ENCODE measurements around the gene CLEC14A.

CLEC14A gene

DNA sequence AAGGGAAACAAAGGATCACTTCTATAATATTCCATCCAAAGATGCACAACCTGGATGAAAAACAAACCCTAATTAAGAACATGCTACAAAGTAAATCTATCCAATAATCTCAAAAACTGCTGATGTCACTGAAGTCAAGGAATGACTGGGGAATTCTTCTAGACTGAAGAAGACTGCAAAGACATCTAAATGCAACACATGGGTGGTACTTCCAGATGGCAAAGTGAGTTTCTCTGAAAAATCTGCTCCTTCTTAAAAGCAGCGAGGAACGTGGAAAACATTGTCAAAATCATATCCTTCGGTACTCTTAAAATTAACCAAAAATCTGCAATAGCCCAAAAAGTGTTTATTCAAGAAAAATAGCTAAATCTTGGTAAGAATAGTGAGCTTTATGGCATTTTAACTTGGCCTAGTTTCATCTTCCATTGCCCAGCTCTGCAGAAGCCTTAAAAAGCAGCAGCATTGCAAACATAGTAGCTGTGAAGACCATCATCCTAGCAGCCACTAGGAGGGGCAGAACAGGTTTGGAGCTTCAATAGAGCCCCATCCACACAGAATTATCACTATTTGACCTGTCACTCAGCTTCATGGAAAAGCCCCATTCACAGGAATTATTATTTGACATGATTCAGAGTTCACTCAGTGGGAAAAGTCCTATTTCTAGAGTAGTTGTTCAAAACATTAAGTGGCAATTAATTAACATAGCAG is 7.4 kb downstream of the CLEC14A start:
- no peak for DNase-seq

DNA sequence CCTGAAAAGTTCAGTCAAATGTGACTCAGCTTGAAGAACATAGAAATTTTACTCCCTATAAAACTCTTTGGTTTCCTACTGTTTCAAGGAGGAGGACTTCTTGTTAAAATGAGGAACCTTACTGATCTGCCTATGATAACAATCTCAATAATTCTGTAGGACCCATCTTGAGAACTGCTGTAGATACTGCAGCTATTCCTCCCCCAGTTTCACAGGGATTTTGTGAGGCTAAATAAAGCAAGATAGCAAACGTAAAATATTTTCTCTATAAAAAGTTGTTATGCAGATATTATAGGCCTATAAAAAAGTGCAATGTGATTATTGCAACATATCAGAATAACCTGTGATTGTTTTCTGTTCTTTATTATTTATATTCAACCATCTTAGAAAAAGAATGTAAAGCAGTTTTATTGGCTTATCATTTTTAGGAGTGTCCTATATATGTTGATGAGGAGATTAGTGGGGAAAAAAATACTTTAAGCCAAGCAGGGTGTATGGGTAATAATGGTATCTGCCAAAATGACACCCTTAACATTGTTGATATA is 12.1 kb downstream of the CLEC14A start:
- no peak for DNase-seq

DNA sequence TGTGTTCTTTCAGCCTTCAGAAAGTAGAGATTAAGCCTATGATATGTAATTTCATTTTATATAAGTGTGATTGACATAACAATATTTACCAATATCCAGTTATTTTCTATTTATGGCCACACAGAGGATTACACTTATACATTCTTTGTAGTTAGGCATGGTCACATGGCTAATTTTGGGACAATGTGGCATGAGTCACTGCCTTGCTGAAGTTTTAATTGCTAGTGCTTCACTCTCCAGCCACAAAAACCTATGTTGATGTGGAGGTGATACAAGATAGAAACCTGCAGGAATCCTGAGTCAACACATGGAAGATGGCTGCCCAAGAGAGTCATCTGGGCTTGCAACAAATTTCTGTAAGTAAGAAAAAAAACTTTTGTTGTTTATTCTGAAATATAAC is 17.0 kb downstream of the CLEC14A start:
- no peak for DNase-seq

DNA sequence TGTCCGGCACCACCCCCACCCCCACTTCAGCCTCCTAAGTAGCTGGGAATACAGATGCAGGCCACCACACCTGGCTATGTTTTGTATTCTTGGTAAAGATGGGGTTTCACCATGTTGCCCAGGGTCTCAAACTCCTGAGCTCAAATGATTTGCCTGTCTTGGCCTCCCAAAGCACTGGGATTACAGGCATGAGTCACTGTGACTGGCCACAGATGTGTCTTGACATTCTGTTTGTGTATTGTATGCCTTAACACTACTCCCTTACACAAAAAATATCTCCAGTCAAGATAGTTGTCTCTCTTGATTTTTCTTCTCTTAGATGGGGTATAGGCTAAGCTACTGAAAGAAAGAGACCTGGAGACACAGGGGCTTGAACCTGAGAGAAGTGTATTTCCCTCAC is 17.6 kb downstream of the CLEC14A start:
- no peak for DNase-seq

DNA sequence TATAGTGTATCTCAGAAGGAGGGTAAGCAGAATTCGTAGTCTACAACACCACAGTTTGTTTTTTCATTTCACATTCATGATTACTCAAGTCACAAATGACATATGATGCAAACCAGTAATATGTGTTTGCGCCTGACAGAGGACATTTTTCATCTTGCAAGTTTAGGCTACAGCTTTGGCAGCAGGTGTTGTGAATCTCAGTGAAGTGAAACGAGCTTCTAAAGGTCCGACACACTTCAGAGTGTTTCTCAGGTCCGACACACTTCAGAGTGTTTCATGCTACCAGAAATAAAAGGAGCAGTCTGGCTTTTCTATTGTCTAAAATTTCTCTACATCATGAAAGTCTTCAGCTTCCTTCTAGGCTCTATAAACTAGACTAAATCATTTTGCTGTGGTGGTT is 22.7 kb downstream of the CLEC14A start:
- no peak for DNase-seq

DNA sequence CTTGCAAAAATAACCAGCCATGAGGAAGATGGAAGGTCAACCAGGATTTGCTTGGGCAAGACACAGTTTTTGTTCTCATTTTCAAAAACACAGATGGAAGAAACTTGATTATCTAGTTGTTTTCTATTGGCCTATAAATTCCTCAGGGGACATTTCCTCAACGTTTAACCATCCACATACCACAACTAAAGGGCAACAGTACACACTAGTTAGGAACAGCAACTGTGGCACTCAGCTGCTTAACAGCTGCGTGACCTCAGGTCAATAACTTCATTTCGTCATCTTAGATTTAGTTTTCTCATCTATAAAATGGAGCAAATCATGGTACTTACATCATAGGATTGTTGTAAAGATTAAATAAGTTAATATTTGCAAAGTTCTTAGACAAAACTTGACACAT is 29.5 kb downstream of the CLEC14A start:
- no peak for DNase-seq

DNA sequence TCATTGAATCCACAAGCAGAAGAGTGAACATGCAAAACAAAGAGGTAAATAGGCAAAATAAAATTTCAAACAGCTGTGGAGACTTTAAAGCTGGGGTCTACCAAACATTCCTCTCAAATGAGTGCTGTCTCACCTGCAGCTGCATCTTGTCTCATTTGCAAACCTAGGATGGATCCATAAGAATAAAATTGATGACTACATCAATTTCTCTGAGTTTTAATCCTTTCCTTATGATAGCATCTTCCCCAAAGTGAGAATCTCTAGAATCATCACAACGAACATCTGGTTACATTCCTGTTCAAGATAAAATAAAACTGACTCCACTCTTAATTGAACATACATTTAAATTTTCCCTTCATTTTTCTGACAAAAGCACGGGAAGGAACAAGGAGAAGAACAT is 29.9 kb downstream of the CLEC14A start:
- DNase-seq, result no peak

DNA sequence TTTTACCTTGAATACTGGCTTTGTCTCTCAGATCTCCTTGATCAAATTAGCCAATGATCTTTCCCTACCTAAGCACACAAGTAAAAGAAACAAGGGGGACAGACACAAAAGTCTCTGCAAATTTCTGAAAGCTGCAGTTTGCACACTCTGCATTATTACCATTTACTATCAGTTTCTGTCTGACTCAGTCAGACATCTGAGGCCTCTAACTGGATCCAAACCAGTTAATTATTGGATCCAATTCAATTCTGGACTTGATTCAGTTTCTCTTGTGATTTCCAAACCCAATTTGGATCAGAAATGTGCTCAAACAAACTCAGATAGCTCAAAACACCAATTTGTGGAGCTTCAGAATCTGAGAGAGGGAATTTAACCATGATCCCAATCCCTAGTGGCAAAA is 31.6 kb downstream of the CLEC14A start:
- no peak for DNase-seq

DNA sequence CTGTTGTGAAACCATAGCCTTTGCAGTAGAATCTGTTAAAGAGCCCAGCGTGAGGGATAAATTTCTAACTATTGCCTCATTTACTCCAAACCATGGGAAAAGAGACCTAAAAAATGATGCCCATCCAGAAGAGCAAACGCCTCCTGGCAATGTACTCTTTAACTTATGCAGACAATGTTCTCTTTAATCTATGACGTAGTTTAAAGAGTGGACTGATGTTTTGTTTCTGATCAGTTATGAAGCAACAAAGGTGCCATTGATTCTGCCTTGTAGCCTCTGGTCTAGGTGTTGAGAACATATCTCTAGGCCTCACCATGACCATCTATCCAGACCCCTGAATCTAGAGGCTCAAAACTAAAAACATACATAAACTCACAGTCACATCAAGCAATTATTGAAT is 34.8 kb downstream of the CLEC14A start:
- DNase-seq, result no peak

DNA sequence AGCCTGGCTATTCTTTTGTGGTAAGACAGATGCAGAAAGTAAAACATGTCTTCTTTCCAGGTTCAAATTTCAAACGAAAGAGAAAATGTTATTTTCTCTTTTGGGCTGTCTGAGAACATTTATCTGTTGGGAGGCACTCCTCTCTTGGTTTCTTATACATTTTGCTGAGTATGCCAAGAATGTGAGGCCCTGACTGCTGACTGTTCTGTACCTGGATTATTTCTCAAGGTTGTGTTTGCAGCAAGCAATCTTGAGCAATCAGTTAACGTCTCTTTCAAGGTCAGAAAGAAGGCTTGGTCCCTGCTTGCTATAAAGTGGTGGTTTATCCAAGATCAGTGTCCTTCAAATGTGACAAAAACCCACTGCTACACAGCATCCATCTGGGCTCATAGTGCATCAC is 38.3 kb downstream of the CLEC14A start:
- DNase-seq, result no peak

DNA sequence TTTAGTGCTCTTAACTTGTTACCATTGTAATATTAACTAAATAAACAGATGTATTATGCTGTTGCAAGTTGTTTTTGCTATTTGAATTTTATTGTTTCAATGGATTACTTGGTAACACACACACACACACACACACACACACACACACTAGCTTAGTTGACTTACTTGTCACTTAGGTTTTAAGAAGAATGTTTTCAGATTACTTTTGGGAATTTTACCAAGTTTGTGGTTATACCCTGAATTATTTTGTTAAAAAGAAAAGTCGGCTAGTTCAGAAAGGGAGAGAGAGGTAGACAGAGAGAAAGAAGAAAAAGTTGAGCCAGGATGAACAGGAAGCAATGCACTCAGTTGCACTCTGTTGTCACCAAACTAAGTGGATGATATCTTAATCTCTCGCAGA is 42.9 kb downstream of the CLEC14A start:
- no peak for DNase-seq

DNA sequence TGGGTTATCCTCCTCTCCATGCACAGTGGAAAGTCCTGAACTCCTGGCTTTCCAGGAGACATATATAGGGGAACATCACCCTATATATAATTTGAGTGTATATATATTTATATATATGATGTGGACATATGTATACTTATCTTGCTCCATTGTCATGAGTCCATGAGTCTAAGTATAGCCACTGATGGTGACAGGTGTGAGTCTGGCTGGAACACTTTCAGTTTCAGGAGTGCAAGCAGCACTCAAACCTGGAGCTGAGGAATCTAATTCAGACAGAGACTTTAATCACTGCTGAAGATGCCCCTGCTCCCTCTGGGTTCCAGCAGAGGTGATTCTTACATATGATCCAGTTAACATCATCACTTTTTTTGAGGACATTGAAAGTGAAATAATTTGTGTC is 43.8 kb downstream of the CLEC14A start:
- no peak for DNase-seq

DNA sequence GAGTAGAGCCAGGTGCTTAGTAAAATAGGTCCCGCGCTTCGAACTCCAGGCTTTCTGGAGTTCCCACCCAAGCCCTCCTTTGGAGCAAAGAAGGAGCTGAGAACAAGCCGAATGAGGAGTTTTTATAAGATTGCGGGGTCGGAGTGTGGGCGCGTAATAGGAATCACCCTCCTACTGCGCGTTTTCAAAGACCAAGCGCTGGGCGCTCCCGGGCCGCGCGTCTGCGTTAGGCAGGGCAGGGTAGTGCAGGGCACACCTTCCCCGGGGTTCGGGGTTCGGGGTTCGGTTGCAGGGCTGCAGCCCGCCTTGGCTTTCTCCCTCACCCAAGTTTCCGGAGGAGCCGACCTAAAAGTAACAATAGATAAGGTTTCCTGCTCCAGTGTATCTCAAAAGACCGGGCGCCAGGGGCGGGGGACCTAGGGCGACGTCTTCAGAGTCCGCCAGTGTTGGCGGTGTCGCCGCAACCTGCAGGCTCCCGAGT is 44.6 kb downstream of the CLEC14A start:
- no peak for DNase-seq

DNA sequence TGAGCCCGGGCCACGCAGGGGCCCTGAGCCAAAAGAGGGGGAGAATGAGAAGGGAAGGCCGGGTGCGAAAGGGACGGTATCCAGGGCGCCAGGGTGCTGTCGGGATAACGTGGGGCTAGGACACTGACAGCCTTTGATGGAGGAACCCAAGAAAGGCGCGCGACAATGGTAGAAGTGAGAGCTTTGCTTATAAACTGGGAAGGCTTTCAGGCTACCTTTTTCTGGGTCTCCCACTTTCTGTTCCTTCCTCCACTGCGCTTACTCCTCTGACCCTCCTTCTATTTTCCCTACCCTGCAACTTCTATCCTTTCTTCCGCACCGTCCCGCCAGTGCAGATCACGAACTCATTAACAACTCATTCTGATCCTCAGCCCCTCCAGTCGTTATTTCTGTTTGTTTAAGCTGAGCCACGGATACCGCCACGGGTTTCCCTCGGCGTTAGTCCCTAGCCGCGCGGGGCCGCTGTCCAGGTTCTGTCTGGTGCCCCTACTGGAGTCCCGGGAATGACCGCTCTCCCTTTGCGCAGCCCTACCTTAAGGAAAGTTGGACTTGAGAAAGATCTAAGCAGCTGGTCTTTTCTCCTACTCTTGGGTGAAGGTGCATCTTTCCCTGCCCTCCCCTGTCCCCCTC is 45.2 kb downstream of the CLEC14A start:
- DNase-seq, result no peak

DNA sequence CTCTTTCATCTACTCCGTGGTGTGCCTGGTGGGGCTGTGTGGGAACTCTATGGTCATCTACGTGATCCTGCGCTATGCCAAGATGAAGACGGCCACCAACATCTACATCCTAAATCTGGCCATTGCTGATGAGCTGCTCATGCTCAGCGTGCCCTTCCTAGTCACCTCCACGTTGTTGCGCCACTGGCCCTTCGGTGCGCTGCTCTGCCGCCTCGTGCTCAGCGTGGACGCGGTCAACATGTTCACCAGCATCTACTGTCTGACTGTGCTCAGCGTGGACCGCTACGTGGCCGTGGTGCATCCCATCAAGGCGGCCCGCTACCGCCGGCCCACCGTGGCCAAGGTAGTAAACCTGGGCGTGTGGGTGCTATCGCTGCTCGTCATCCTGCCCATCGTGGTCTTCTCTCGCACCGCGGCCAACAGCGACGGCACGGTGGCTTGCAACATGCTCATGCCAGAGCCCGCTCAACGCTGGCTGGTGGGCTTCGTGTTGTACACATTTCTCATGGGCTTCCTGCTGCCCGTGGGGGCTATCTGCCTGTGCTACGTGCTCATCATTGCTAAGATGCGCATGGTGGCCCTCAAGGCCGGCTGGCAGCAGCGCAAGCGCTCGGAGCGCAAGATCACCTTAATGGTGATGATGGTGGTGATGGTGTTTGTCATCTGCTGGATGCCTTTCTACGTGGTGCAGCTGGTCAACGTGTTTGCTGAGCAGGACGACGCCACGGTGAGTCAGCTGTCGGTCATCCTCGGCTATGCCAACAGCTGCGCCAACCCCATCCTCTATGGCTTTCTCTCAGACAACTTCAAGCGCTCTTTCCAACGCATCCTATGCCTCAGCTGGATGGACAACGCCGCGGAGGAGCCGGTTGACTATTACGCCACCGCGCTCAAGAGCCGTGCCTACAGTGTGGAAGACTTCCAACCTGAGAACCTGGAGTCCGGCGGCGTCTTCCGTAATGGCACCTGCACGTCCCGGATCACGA is 46.0 kb downstream of the CLEC14A start:
- DNase-seq, result no peak

DNA sequence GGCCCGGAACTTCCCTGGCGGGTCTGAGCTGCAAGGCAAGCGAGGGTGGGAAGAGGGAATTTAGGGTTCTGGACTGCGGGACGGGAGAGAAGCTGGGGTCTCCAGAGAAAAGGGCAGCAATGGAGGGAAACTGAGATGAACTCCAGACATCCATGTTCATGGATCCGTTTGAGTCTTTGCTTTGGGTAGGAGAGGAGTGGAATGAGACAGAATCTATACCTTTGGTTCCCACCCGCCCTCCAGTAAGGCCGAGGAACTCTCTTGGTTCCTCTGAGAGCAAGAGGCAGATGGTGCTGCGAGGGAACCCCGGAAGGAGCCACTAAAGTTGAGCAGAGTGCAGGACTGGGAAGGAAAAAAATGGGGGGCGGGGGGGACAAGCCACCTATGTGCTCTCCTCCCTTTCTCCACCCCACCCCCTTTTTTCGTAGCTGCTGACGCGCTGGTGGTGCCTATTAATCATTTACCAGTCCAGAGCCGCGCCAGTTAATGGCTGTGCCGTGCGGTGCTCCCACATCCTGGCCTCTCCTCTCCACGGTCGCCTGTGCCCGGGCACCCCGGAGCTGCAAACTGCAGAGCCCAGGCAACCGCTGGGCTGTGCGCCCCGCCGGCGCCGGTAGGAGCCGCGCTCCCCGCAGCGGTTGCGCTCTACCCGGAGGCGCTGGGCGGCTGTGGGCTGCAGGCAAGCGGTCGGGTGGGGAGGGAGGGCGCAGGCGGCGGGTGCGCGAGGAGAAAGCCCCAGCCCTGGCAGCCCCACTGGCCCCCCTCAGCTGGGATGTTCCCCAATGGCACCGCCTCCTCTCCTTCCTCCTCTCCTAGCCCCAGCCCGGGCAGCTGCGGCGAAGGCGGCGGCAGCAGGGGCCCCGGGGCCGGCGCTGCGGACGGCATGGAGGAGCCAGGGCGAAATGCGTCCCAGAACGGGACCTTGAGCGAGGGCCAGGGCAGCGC is 47.0 kb downstream of the CLEC14A start:
- no peak for DNase-seq

DNA sequence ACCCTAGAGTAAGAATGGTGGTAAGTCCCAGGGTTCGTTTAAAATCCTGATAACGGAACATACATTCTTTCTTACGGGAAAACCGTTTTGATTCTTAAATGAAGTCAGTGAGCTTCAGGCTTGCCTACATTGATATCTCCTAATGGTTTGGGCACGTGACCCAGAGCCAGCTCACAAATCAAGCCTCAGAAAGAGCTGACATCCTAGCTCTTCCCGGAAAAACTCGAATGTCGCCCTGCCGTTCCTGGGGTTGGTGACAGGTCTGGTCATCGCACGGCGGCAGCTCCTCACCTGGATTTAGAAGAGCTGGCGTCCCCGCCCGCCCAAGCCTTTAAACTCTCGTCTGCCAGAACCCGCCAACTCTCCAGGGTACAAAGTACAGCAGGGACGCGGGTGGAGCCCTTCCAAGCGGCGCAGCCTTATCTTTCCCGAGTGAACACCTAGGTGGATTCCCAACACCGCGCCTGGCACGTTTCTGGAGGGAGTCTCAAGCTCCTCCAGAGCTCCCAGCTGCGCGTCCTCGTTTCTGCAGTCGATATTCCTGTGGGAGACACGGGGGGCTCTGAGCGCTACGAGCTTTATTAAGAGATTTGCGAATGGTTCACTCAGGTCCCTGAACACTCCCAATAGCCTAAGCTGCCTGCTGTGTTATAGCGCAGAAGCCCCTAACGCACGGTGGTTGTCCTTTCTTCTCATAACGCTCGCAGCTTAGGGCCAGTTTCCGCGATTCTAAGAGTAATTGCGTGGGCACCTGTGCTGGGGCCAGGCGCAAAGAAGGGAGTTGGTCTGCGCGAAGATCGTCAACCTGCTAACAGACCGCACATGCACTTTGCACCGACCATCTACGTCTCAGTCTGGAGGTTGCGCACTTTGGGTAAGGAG is 47.9 kb downstream of the CLEC14A start, which contains the start of gene SSTR1:
SSTR1 (plus strand) TSS at position 169 of the 882 bp plus-strand sequence. CDS start 1,486 bp downstream, outside the sequence.
- no peak for DNase-seq

DNA sequence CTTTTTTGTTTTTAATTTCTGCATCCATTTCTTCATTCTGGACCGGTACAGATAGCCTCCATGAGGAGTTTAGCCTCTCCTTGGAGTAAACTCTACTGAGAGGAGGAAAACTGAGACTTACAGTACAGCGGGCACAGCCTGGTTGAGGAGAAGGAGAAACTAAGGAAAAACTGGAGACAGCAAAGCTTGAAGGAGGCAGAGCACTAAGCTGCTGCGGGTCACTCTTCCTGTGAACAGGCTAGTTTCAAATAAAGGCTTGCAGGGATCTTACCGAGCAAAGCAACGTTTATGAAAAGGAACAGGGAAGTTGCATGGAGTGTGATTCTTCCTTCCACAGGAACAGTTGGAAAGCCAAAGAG is 48.5 kb downstream of the CLEC14A start:
- no peak for DNase-seq

DNA sequence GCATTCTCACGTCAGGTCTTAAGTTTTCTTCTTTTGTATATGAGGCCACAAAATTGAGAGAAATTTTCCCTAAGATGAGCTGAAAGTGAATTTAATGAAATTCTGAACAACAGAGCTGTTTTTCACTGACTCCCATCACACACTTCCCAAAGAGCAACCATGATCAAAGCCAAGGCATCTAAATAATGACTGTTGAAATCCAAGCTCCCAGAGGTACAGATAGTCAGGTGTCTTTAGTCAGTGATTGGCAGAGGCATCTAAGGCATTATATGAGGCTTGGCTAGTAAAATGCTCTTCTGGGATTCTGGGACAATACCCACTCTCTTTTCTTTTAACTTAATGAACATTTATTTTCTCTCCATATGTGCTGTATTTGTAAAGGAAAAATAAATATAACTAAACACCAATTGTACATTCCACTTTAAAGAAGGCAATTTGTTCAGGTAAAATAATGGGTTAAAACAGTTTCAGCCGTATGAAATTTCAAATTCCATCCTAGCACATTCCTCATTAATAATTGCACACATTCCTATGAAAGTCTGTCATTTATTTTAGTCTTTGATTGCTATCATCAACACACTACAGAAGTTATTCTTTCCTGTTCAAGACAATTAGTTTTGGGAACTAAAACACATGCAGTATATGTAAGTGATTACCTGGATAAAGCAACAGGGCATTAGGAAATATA is 49.1 kb downstream of the CLEC14A start:
- DNase-seq, result no peak

DNA sequence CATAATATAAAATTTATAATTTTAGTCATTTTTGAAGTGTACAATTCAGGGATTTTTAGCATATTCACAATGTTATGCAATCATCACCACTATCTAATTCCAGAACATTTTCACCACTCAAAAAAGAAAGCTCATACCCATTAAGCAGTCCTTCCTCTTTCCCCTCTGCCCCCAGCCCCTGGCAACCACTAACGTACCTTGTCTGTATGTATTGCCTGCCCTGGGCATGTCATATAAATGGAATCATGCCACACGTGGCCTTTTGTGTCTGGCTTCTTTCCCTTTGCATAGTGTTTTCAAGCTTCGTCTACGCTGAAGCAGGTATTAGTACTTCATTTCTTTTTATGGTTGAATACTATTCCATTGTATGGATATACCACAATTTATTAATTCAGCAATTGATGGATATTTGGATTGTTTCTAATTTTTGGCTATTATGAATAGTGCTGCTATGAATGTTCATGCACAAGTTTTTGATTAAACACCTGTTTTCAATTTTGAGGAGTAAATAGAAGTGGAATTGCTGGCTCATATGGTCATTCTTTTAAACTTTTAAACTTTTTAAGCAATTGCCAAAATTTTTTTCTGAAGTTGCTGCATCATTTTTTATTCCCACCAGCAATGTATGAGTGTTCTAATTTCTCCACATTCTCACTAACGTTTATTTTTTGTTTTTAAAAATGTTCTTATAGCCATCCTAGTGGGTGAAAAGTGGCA is 49.8 kb downstream of the CLEC14A start:
- no peak for DNase-seq
